ENCODE measurements around the gene CNPY3.
A peak's percentile ranks its signal among the peaks of the same experiment; 100 is the strongest.

CNPY3 gene

GRCh38 chr6:42979523-42980177 is 50.4 kb downstream of the CNPY3 start (continued):
- TF ChIP-seq TRIM28 (IDR thresholded peaks at IDR 0.05; ENCODE audit: borderline replicate concordance, low read length) (no peak), ZNF529 (tag by site-specific recombination; IDR thresholded peaks at IDR 0.05; ENCODE audit: insufficient replicate concordance) (no peak), ZNF157 (tag by site-specific recombination; IDR thresholded peaks at IDR 0.05) (no peak), ZNF211 (tag by site-specific recombination; IDR thresholded peaks at IDR 0.05; ENCODE audit: low read depth) (no peak), KLF8 (tag by site-specific recombination; IDR thresholded peaks at IDR 0.05) (no peak), ZNF366 (tag by site-specific recombination; conservative IDR thresholded peaks at IDR 0.05) (0 out of 2 replicates have a peak, but pooled peaks have one; percentile 27), SCRT2 (tag by site-specific recombination; IDR thresholded peaks at IDR 0.05) (no peak), WT1 (tag by site-specific recombination; IDR thresholded peaks at IDR 0.05) (no peak), ZNF324 (tag by site-specific recombination; IDR thresholded peaks at IDR 0.05) (no peak), MYNN (tag by site-specific recombination; IDR thresholded peaks at IDR 0.05; ENCODE audit: borderline replicate concordance) (no peak), ZBTB20 (tag by site-specific recombination; IDR thresholded peaks at IDR 0.05) (peak; percentile 75; the same call in 1 of the 2 replicates)

DNA sequence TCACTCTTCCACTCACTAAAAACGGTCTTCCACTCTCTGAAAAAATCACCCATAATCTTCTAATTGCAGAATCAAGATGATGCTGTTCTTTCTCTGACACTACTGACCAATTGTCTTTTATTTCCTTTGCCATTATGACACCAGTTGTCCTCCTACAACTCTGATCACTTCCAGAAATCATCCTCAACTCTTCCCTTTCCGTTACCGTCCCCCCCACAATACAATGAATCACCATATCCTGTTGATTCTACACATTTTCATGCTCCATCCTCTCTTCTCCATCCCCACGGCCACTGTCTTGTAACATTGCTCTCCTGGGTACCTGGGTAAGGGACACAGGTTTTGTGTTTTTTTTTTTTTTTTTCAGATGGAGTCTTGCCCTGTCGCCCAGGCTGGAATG is 52.6 kb downstream of the CNPY3 start:
- POLR2A ChIA-PET: interaction anchor here (0.6 kb wide), 1 partner anchor 41 kb away, joined by 4 read pairs; no protein-coding TSS in a partner anchor
- no peak for TF ChIP-seq ZNF114 (tag by site-specific recombination; IDR thresholded peaks at IDR 0.05)
- TF ChIP-seq, protein P1, sequence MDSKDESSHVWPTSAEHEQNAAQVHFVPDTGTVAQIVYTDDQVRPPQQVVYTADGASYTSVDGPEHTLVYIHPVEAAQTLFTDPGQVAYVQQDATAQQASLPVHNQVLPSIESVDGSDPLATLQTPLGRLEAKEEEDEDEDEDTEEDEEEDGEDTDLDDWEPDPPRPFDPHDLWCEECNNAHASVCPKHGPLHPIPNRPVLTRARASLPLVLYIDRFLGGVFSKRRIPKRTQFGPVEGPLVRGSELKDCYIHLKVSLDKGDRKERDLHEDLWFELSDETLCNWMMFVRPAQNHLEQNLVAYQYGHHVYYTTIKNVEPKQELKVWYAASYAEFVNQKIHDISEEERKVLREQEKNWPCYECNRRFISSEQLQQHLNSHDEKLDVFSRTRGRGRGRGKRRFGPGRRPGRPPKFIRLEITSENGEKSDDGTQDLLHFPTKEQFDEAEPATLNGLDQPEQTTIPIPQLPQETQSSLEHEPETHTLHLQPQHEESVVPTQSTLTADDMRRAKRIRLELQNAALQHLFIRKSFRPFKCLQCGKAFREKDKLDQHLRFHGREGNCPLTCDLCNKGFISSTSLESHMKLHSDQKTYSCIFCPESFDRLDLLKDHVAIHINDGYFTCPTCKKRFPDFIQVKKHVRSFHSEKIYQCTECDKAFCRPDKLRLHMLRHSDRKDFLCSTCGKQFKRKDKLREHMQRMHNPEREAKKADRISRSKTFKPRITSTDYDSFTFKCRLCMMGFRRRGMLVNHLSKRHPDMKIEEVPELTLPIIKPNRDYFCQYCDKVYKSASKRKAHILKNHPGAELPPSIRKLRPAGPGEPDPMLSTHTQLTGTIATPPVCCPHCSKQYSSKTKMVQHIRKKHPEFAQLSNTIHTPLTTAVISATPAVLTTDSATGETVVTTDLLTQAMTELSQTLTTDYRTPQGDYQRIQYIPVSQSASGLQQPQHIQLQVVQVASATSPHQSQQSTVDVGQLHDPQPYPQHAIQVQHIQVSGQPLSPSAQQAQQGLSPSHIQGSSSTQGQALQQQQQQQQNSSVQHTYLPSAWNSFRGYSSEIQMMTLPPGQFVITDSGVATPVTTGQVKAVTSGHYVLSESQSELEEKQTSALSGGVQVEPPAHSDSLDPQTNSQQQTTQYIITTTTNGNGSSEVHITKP (tag by site-specific recombination; IDR thresholded peaks at IDR 0.05): peak; percentile 49
- CTCF ChIA-PET: no interaction called here

GRCh38 chr6:42984001-42984923 is 55.0 kb downstream of the CNPY3 start, which contains the start of gene PPP2R5D:
PPP2R5D (plus strand) TSS chr6:42984570; CDS start chr6:42984678, 108 bp downstream.
- H3K36me3 ChIP-seq (ENCODE audit: control insufficient read depth in 2 of 2, insufficient read depth in 1 of 2, low read length in 2 of 2): peaks cover 0 to 28% of the 10 kb centered on the region in 2 experiments; a peak in 2 of 3 replicates
- no peaks in the 10 kb centered on the region for H3K4me1 ChIP-seq (ENCODE audit: control insufficient read depth, insufficient read depth, low read length)
- no peaks in the 10 kb centered on the region for H3K9me3 ChIP-seq (ENCODE audit: control insufficient read depth, insufficient read depth, low read depth, low read length)
- peak within 1 kb of the TSS; percentile 53; the same call in 1 of the 2 replicates for H3K27ac ChIP-seq (ENCODE audit: extremely low read depth, low read depth, low read length)
- ChIA-PET POLR2A (interaction anchor here (0.6 to 2.0 kb wide), 42 partner anchors 8 to 1062 kb away, joined by 3 to 56 read pairs (median 5); partner anchors contain the start of genes BICRAL, CNPY3, CUL7 and CUL9), CTCF (interaction anchor here (0.6 to 1.5 kb wide), 8 partner anchors 12 to 1279 kb away, joined by 3 to 5 read pairs (median 3); no protein-coding TSS in a partner anchor)
- H3K4me3 ChIP-seq (ENCODE audit: low read depth, low read length): peak within 1 kb of the TSS; percentile 83
- TF ChIP-seq, protein P2, sequence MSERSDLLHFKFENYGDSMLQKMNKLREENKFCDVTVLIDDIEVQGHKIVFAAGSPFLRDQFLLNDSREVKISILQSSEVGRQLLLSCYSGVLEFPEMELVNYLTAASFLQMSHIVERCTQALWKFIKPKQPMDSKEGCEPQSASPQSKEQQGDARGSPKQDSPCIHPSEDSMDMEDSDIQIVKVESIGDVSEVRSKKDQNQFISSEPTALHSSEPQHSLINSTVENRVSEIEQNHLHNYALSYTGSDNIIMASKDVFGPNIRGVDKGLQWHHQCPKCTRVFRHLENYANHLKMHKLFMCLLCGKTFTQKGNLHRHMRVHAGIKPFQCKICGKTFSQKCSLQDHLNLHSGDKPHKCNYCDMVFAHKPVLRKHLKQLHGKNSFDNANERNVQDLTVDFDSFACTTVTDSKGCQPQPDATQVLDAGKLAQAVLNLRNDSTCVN (tag by site-specific recombination; optimal IDR thresholded peaks at IDR 0.05): peak; percentile 50
- TF ChIP-seq, protein P3, sequence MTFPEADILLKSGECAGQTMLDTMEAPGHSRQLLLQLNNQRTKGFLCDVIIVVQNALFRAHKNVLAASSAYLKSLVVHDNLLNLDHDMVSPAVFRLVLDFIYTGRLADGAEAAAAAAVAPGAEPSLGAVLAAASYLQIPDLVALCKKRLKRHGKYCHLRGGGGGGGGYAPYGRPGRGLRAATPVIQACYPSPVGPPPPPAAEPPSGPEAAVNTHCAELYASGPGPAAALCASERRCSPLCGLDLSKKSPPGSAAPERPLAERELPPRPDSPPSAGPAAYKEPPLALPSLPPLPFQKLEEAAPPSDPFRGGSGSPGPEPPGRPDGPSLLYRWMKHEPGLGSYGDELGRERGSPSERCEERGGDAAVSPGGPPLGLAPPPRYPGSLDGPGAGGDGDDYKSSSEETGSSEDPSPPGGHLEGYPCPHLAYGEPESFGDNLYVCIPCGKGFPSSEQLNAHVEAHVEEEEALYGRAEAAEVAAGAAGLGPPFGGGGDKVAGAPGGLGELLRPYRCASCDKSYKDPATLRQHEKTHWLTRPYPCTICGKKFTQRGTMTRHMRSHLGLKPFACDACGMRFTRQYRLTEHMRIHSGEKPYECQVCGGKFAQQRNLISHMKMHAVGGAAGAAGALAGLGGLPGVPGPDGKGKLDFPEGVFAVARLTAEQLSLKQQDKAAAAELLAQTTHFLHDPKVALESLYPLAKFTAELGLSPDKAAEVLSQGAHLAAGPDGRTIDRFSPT (tag by site-specific recombination; IDR thresholded peaks at IDR 0.05): peak; percentile 33; the same call in 1 of the 2 replicates
- TF ChIP-seq ZNF600 (tag by site-specific recombination; IDR thresholded peaks at IDR 0.05): peak; percentile 64
- TF ChIP-seq ZNF791 (tag by site-specific recombination; IDR thresholded peaks at IDR 0.05): no peak
- TF ChIP-seq KLF16 (tag by site-specific recombination; IDR thresholded peaks at IDR 0.05): 0 out of 2 replicates have a peak, but pooled peaks have one; percentile 32
- TF ChIP-seq ZNF140 (tag by site-specific recombination; IDR thresholded peaks at IDR 0.05): no peak
- TF ChIP-seq, protein P4, sequence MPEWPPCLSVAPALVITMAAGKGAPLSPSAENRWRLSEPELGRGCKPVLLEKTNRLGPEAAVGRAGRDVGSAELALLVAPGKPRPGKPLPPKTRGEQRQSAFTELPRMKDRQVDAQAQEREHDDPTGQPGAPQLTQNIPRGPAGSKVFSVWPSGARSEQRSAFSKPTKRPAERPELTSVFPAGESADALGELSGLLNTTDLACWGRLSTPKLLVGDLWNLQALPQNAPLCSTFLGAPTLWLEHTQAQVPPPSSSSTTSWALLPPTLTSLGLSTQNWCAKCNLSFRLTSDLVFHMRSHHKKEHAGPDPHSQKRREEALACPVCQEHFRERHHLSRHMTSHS (tag by site-specific recombination; IDR thresholded peaks at IDR 0.05): no peak
- peak; percentile 17; the same call in 1 of the 2 replicates for TF ChIP-seq KLF17 (tag by site-specific recombination; IDR thresholded peaks at IDR 0.05)
- TF ChIP-seq ZNF324 (tag by site-specific recombination; IDR thresholded peaks at IDR 0.05): no peak

More for the DNA sequence above, 52.6 kb downstream of the CNPY3 start:
- Histone ChIP-seq H3K4me3 (ENCODE audit: low read depth, low read length) (no peak overlapping the region), H3K36me3 (ENCODE audit: control insufficient read depth in 2 of 2, insufficient read depth in 1 of 2, low read length in 2 of 2) (peaks cover 5 to 8% of the 10 kb centered on the region in 2 experiments; a peak in 2 of 3 replicates), H3K9me3 (ENCODE audit: control insufficient read depth, insufficient read depth, low read depth, low read length) (no peaks in the 10 kb centered on the region), H3K4me1 (ENCODE audit: control insufficient read depth, insufficient read depth, low read length) (no peaks in the 10 kb centered on the region), H3K27ac (ENCODE audit: extremely low read depth, low read depth, low read length) (no peak overlapping the region)
